LNCaP clone FGC (cell line): ENCODE measurements around the gene NKTR.

Experiments
- DNase-seq: peaks from one replicate; pipeline ENCODE4 v3.0.0-alpha.2; 2011; ENCODE audit warnings: low read depth
- H3K4me3 ChIP-seq: 2 replicates; pipeline ENCODE4 v1.5.1; 2011; ENCODE audit warnings: mild to moderate bottlenecking, low read depth, low read length, control low read depth
- TF ChIP-seq, protein P1 (sequence below): IDR thresholded peaks from 2 replicates; pipeline ENCODE4 v1.5.1; 2012; ENCODE audit warnings: mild to moderate bottlenecking; ENCODE audit not compliant: control insufficient read depth, insufficient read depth; ENCODE audit errors: extremely low read depth

The NKTR gene

DNA sequence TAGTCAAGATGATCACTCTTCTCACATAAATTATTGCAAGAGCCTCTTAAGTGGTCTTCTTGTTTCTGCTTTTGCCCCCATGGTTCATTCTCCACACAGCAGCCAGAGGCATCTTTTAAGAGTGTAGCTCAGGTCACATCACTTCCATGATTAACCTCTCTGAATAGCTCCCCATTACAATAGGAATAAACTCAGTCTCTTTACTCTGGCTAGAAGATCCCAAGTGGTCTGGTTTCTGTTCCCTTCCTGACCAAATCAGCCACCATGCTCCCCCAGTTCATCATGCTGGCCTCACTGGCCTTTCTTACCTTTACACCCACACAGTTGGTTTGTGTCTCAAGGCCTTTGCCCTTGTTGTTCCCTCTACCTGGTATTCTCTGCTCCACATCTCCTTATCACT, 93.9 kb downstream of the NKTR start:
- no peak for DNase-seq
- TF ChIP-seq, protein P1, sequence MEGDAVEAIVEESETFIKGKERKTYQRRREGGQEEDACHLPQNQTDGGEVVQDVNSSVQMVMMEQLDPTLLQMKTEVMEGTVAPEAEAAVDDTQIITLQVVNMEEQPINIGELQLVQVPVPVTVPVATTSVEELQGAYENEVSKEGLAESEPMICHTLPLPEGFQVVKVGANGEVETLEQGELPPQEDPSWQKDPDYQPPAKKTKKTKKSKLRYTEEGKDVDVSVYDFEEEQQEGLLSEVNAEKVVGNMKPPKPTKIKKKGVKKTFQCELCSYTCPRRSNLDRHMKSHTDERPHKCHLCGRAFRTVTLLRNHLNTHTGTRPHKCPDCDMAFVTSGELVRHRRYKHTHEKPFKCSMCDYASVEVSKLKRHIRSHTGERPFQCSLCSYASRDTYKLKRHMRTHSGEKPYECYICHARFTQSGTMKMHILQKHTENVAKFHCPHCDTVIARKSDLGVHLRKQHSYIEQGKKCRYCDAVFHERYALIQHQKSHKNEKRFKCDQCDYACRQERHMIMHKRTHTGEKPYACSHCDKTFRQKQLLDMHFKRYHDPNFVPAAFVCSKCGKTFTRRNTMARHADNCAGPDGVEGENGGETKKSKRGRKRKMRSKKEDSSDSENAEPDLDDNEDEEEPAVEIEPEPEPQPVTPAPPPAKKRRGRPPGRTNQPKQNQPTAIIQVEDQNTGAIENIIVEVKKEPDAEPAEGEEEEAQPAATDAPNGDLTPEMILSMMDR: no peak
- no peak overlapping the region for H3K4me3 ChIP-seq

DNA sequence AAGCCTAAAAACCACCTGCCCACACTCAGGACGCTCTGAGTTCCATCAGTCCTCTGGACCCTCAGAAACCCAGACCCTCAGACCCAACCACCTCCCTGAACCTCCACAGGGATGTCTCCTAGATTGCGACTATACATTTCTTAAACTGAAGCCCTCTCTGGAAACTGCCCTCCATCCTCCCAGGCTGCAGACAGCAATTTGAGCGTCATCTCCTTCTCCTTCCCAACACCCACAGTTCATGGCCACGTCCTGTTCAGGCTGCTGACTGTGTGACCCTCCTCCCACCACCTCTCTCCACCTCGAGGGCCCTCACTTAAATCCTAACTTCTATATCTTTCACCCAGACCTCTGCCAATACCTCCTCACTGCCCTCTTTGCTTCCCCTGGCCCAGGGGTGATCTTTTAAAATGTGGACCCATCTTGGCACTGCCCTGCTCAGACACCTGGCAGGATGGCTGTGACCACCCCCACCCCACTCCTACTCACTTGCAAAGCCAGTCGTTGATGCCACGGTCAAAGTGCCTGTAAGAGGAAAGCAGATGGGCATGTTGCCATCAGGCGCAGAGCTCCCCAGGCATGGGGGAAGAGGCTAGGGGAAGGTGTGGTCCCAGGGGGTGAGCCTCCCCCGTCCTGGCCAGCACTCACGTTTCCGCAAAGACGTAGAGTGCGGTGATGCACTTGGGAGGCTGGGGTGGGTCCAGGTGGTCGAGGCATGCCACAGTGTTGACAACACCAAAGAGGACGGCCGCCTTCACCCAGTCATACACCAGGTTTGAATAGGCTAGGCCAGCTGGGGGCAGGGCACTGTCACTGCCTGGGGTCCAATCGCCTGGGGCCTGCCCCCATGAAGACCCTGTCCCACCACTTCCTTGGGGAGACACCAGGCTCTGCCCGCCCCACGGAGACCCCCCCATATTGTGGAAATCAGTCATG, 96.1 kb downstream of the NKTR start:
- TF ChIP-seq, protein P1: no peak
- H3K4me3 ChIP-seq: no peak overlapping the region
- no peak for DNase-seq

DNA sequence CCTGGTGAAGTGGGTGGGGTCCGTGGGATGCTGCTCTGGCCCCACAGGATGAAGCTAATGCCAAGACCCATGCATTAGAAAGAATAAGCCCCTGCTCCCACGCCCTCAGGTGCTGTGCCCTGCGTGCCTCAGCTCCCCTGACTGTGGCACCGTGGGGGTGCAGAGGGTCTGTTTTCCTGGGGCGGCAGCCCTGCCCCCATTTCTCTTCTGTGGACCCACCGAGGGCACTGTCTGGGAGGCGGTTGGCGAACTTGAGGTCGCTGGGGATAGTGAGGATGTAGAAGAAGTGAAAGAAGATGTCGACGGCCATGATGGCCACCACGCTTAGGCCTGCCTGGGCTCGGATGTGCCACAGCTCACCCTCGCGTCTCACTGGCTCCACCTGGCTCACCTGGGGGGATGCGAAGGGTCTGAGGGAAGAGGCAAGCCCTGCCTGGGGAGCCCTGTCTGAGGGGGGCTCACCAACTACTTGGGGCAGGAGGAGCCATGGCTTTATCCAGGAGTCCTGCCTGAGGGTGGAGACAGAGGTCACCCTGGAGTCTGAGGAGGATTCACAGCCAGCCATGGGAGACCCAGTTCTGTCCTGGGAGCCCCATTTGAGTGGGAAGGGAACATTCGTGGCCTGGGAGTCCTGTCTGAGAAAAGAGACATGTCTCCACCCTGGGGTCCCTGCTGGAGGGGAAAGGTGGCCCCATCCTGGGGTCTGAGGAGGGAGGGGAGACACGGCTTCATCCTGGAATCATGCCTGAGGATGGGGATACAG, 97.0 kb downstream of the NKTR start:
- H3K4me3 ChIP-seq: no peak overlapping the region
- TF ChIP-seq, protein P1: no peak
- DNase-seq: no peak
